Measurements from ENCODE around the gene NOP53.
A peak's percentile ranks its signal among the peaks of the same experiment; 100 is the strongest.
"Not testable (repeated sequence)": the region's sequence is repeated elsewhere in the genome, so short reads cannot be mapped to it uniquely, and the experiment has no call there.

NOP53 gene

DNA sequence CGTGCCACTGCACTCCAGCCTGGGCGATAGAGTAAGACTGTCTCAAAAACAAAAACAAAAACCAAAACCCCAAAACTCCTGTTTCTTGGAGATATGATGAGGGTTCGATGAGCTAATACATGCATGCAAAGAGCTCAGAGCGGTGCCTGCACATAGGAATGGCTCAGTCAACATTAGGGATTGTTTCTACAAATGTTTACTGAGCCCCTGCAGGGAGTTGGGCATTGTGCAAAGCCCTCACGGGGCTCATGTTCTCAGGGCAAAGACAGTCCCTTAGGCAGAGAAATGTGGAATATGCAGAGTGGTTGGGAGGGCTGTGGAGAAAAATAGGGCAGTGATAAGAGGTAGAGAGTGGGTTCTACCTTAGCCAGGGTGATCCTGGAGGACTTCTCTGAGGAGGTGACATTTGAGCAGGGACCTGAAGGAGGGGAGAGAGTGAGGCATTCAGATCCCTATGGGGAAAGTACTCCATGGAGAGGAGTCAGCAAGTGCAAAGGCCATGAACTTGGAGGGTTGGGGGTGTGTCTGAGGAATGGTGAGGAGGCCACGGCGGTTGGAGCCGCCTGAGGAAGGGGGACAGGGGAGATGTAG, 33.6 kb upstream of the NOP53 start:
- H3K9me3 Mint-ChIP-seq: peaks cover 7% of the 10 kb centered on the region
- ATAC-seq (ENCODE audit: low read depth) (no peak), DNase-seq (ENCODE audit: low spot score in 2 of 2) (no peak)
- peaks cover 5% of the 10 kb centered on the region for H3K4me1 Mint-ChIP-seq
- H3K36me3 Mint-ChIP-seq: peaks cover 1% of the 10 kb centered on the region
- no peak overlapping the region for H3K4me3 Mint-ChIP-seq
- H3K27ac Mint-ChIP-seq: no peak overlapping the region
- peaks cover 31% of the 10 kb centered on the region for H3K27me3 Mint-ChIP-seq

DNA sequence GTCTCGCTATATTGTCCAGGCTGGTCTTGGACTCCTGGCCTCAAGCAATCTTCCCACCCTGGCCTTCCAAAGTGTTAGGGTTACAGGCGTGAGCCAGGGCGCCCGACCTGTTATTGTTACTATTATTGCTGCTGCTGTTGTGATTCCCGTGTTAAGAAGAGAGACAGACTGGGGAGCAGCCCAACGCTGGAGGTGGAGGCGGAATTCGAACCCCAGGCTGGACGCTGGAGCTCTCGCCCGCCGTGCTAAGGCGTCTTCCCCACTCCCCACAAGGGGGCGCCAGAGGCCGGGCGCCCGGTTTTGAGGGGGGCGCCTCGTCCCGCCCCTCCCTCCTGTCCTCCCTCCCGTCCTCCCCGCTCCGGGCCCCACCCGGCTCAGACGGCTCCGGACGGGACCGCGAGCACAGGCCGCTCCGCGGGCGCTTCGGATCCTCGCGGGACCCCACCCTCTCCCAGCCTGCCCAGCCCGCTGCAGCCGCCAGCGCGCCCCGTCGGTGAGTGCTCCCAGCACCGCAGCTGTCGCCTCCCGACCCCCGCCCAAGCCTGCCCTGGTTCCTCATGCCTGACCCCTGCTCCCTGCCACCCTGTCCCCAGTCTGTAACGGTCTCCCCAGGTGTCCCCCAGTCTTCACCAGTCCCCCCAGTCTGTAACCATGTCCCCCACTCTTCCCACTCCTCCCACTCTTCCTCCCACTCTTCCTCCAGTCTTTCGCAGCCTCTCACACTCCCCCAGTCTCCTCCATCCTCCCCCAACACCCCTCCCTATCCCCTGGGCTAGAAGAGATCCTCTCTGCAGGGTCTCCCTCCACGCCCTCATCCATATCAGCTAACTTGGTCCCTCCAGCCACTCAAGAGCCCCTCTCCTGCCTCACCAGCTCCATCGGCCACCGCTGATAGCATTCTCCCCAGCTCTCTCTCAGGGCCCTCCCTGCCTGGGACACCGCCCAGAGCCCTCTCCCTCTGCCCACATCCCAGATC, 32.0 kb upstream of the NOP53 start, which contains the start of gene EHD2:
TSS of gene EHD2 (plus strand) at position 377 of the 976 bp plus-strand sequence. CDS start 3,191 bp downstream, outside the sequence.
- no peak for ATAC-seq (ENCODE audit: low read depth)
- H3K27me3 Mint-ChIP-seq: peaks cover 36% of the 10 kb centered on the region
- H3K4me3 Mint-ChIP-seq: no peak within 1 kb of the TSS

DNA sequence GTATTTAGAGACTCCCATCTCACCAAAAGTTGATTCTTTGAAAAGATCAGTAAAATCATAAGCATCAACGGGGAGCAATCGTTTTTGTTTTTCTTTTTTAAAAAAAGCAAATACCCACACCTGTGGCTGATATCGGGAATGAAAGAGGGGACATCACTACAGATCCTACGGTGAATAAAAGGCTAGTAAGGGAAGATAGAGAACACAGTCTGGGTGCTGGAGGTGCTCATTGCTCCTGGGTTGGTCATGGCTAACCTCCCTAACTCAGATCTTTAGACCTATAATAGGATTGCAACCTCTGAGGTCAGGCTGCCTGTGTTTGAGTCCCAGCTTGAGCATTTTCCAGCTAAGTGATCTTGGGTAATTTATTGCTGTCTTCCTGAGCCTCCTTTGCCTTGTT, 31.0 kb upstream of the NOP53 start:
- peaks cover 7% of the 10 kb centered on the region for H3K9me3 Mint-ChIP-seq
- H3K4me3 Mint-ChIP-seq: no peak overlapping the region
- ATAC-seq (ENCODE audit: low read depth) (no peak), DNase-seq (ENCODE audit: low spot score in 2 of 2) (no peak)
- peaks cover 5% of the 10 kb centered on the region for H3K4me1 Mint-ChIP-seq
- H3K27ac Mint-ChIP-seq: no peak overlapping the region
- peaks cover 39% of the 10 kb centered on the region for H3K27me3 Mint-ChIP-seq
- peaks cover 3% of the 10 kb centered on the region for H3K36me3 Mint-ChIP-seq

More for the DNA sequence above, 32.0 kb upstream of the NOP53 start, which contains the start of gene EHD2:
- Mint-ChIP-seq H3K36me3 (peaks cover 3% of the 10 kb centered on the region), H3K9me3 (peaks cover 7% of the 10 kb centered on the region), H3K27ac (no peak within 1 kb of the TSS), H3K4me1 (peaks cover 5% of the 10 kb centered on the region)
- DNase-seq (ENCODE audit: low spot score in 2 of 2): no peak

DNA sequence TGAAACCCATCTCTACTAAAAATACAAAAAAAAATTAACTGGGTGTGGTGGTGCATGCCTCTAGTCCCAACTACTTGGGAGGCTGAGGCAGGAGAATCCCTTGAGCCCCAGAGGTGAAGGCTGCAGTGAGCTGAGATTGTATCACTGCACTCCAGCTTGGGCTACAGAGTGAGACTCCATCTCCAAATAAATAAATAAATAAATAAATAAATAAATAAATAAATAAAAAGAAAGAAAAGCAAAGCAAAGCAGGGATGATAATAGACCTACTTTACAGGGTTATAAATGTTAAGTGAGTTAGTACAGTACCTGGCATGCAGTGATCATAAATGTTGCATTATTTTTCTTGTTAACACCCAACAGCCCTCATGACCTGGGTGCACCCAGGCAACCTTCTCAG, 30.5 kb upstream of the NOP53 start:
- H3K27me3 Mint-ChIP-seq: peaks cover 41% of the 10 kb centered on the region
- H3K36me3 Mint-ChIP-seq: not testable (repeated sequence)

DNA sequence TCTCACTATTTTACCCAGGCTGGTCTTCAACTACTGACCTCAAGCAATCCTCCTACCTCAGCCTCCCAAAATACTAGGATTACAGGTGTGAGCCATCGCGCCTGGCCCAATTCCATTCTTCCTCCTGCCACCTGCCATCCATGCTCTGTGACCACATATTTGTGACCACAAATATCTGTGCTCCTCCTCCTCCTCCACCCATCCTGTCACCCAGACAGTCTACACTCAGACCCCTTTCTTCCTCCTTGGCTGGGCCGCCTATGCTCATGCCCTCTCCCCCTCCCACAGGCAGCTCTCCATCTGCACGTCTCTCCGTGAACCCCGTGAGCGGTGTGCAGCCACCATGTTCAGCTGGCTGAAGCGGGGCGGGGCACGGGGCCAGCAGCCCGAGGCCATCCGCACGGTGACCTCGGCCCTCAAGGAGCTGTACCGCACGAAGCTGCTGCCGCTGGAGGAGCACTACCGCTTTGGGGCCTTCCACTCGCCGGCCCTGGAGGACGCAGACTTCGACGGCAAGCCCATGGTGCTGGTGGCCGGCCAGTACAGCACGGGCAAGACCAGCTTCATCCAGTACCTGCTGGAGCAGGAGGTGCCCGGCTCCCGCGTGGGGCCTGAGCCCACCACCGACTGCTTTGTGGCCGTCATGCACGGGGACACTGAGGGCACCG, 28.9 kb upstream of the NOP53 start:
- H3K4me3 Mint-ChIP-seq: no peak overlapping the region

More for the DNA sequence above, 30.5 kb upstream of the NOP53 start:
- H3K9me3 Mint-ChIP-seq; H3K4me3 Mint-ChIP-seq; H3K27ac Mint-ChIP-seq; DNase-seq (ENCODE audit: low spot score in 2 of 2); H3K4me1 Mint-ChIP-seq; ATAC-seq (ENCODE audit: low read depth): not testable (repeated sequence)

DNA sequence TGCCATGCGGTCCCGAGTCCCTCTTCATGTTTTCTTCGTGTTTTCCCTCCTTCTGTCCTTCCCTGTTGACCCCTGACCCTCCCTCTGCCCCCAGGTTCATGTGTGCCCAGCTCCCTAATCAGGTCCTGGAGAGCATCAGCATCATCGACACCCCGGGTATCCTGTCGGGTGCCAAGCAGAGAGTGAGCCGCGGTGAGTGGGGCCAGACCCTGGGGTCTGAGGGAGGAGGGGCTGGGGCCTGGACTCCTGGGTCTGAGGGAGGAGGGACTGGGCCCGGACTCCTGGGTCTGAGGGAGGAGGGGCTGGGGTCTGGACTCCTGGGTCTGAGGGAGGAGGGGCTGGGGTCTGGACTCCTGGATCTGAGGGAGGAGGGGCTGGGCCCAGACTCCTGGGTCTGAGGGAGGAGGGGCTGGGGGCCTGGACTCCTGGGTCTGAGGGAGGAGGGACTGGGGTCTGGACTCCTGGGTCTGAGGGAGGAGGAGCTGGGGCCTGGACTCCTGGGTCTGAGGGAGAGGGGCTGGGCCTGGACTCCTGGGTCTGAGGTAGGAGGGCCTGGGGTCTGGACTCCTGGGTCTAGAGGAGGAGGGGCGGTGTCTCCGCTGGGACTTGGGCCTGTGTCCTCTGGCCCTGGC, 26.8 kb upstream of the NOP53 start:
- not testable (repeated sequence) for H3K36me3 Mint-ChIP-seq; H3K4me1 Mint-ChIP-seq; ATAC-seq (ENCODE audit: low read depth); DNase-seq (ENCODE audit: low spot score in 2 of 2); H3K9me3 Mint-ChIP-seq; H3K27ac Mint-ChIP-seq; H3K4me3 Mint-ChIP-seq
- H3K27me3 Mint-ChIP-seq: peaks cover 46% of the 10 kb centered on the region

More for the DNA sequence above, 28.9 kb upstream of the NOP53 start:
- no peak for ATAC-seq (ENCODE audit: low read depth)
- Mint-ChIP-seq H3K36me3 (peaks cover 3% of the 10 kb centered on the region), H3K27me3 (peaks cover 50% of the 10 kb centered on the region), H3K4me1 (peaks cover 8% of the 10 kb centered on the region), H3K27ac (no peak overlapping the region), H3K9me3 (peaks cover 7% of the 10 kb centered on the region)
- DNase-seq (ENCODE audit: low spot score in 2 of 2): no peak

DNA sequence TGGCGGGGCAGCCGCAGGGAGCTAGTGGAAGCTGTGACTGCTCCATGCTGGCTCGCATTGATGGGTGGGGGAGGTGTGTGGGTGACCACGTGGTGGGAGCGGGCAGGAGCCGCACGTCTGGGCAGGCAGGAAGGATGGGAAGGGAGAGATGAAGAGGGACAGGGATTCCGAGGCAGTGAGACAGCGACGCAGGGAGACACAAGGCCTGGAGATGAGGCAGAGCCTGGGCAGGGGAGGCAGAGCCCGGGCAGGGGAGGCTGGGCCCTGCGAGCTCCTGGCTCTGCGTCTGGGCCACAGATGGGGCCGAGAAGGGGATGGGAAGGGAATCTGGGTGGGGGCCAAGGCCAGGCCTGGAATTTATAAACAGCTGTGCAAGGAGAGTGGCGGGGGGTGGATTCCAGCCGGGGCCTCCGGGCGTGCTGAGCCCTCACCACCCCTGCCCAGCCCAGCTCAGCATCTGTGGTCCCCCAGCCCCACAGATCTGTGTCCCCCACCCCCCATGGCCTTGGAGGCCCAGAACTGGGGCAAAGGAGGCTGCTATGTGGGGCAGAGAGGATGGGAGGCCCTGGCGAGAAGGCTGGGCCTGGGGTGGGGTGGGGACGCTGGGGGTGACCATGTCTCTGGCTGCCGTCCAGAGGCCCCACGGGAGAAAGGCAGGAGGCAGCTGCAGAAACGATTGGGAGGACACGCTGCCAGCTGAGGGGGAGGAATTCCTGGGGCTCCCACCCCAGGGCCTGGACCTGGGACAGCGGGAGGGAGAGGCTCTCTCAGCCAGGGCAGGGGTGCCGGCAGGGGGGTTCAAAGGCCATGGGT, 26.1 kb upstream of the NOP53 start:
- peaks cover 39% of the 10 kb centered on the region for H3K27me3 Mint-ChIP-seq
- H3K9me3 Mint-ChIP-seq: peaks cover under 1% of the 10 kb centered on the region
- ATAC-seq (ENCODE audit: low read depth): no peak
- DNase-seq (ENCODE audit: low spot score in 2 of 2): no peak
- H3K4me1 Mint-ChIP-seq: peaks cover 4% of the 10 kb centered on the region
- no peak overlapping the region for H3K4me3 Mint-ChIP-seq
- no peak overlapping the region for H3K27ac Mint-ChIP-seq
- H3K36me3 Mint-ChIP-seq: peaks cover 3% of the 10 kb centered on the region

DNA sequence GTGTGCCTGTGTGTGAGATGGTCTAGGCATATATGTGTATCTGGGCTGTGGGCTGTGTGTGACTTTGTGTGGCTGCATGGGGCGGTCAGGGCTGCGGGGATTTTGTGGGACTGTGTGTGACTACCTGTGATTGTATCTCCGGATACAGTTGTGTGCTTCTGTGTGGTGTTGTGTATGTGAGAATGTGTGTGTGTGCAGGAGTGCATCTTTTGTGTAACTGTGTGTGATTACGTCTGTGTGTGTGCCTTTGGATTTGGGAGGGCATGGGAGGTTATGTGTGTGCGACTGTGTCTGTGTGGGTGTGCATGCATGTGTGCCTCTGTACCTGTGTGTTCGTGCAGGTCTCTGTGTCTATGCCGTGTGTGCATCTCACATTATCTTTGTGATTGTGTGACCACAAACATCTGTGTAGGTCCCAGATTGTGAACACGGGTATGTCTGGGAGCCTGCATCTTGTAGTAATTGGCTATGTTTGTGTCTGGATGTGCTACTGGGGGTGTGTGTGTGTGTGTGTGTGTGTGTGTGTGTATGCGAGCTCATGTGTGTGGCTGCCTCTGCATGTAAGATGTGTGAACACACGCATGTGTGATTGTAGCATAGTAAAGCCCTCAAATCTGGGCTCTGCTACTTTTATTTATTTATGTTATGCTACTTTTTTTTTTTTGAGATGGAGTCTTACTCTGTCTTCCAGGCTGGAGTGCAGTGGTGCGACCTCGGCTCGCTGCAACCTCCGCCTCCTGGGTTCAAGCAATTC, 24.5 kb upstream of the NOP53 start:
- H3K4me1 Mint-ChIP-seq: peaks cover 4% of the 10 kb centered on the region
- no peak overlapping the region for H3K4me3 Mint-ChIP-seq
- ATAC-seq (ENCODE audit: low read depth) (no peak), DNase-seq (ENCODE audit: low spot score in 2 of 2) (no peak)
- no peak overlapping the region for H3K27ac Mint-ChIP-seq
- H3K36me3 Mint-ChIP-seq: peaks cover 2% of the 10 kb centered on the region
- H3K27me3 Mint-ChIP-seq: peaks cover 34% of the 10 kb centered on the region
- no peaks in the 10 kb centered on the region for H3K9me3 Mint-ChIP-seq

DNA sequence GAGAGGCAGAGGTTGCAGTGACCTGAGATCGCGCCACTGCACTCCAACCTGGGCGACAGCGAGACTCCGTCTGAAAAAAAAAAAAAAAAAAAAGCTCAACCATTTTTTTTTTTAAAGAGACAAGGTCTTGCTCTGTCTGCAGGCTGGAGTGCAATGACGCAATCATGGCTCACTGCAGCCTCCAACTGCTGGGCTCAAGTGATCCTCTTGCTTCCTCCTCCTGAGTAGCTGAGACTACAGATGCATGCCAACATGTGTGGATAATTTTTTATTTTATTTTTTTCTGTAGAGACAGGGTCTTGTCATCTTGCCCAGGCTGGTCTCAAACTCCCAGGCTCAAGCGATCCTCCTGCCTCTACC, 21.8 kb upstream of the NOP53 start:
- ATAC-seq (ENCODE audit: low read depth) (peak; percentile 31), DNase-seq (ENCODE audit: low spot score in 2 of 2) (no peak)
- Mint-ChIP-seq H3K36me3 (peaks cover 2% of the 10 kb centered on the region), H3K4me1 (peaks cover 8% of the 10 kb centered on the region), H3K27me3 (peaks cover 33% of the 10 kb centered on the region), H3K4me3 (no peak overlapping the region), H3K27ac (no peak overlapping the region), H3K9me3 (peaks cover 5% of the 10 kb centered on the region)

DNA sequence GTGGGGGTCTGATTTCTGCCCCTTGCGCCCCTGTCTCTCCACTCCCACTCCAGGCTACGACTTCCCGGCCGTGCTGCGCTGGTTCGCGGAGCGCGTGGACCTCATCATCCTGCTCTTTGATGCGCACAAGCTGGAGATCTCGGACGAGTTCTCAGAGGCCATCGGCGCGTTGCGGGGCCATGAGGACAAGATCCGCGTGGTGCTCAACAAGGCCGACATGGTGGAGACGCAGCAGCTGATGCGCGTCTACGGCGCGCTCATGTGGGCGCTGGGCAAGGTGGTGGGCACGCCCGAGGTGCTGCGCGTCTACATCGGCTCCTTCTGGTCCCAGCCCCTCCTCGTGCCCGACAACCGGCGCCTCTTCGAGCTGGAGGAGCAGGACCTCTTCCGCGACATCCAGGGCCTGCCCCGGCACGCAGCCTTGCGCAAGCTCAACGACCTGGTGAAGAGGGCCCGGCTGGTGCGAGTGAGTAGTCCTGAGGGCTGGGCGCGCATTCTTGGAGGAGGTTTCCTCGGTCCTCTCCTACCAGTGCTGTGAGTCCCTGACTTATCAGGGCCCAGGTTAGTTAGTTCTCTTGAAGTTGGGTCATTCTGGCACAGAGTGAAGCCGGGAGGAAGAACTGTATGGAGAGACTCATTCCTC, 19.5 kb upstream of the NOP53 start:
- peaks cover 2% of the 10 kb centered on the region for H3K36me3 Mint-ChIP-seq
- ATAC-seq (ENCODE audit: low read depth) (no peak), DNase-seq (ENCODE audit: low spot score in 2 of 2) (no peak)
- H3K27ac Mint-ChIP-seq: no peak overlapping the region
- H3K4me1 Mint-ChIP-seq: peaks cover 10% of the 10 kb centered on the region
- H3K4me3 Mint-ChIP-seq: no peak overlapping the region
- H3K27me3 Mint-ChIP-seq: peaks cover 32% of the 10 kb centered on the region
- H3K9me3 Mint-ChIP-seq: peaks cover 7% of the 10 kb centered on the region

DNA sequence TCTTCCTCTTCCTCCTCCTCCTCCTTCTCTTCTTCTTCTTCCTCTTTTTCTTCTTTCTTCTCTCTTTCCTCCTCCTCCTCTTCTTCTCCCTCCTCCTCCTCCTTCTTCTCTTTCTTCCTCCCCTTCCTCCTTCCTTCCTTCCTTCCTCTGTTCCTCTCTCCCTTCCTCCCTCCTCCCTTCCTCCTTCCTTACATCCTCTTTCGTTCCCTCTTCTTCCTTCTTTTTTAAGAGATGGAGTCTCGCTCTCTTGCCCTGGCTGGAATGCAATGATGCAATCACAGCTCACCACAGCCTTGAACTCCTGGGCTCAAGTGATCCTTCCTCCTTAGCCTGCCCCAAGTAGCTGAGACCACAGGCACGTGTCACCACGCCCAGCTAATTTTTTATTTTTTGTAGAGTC, 18.9 kb upstream of the NOP53 start:
- peaks cover 10% of the 10 kb centered on the region for H3K4me1 Mint-ChIP-seq
- H3K4me3 Mint-ChIP-seq: no peak overlapping the region
- H3K27me3 Mint-ChIP-seq: peaks cover 32% of the 10 kb centered on the region
- peaks cover 8% of the 10 kb centered on the region for H3K9me3 Mint-ChIP-seq
- H3K36me3 Mint-ChIP-seq: peaks cover 2% of the 10 kb centered on the region
- DNase-seq (ENCODE audit: low spot score in 2 of 2): no peak
- ATAC-seq (ENCODE audit: low read depth): no peak
- no peak overlapping the region for H3K27ac Mint-ChIP-seq

DNA sequence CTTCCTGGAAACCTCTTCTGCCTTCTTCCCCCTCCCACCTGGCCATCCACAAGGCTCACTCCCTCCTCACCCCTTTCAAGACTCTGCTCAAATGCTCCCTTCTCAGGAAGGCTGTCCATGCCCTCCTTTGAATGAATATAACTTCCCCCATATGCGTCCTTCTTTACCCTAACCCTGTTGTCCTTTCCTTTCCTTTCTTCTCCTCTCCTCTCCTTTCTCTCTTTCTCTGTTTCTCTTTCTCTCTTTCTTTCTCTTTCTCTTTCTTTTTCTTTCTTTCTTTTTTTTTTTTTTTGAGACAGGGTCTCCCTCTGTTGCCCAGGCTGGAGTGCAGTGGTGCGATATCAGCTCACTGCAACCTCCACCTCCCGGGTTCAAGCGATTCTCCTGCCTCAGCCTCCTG, 17.1 kb upstream of the NOP53 start:
- H3K27me3 Mint-ChIP-seq: peaks cover 28% of the 10 kb centered on the region
- H3K36me3 Mint-ChIP-seq; ATAC-seq (ENCODE audit: low read depth); H3K9me3 Mint-ChIP-seq; H3K4me3 Mint-ChIP-seq; DNase-seq (ENCODE audit: low spot score in 2 of 2); H3K4me1 Mint-ChIP-seq; H3K27ac Mint-ChIP-seq: not testable (repeated sequence)

Data from memory B cell (primary cell).